KMS-11 (cell line): ENCODE results near the gene PTPRQ.
"Not testable (repeated sequence)": the region's sequence is repeated elsewhere in the genome, so short reads cannot be mapped to it uniquely, and the experiment has no call there.

Experiments
- H2AFZ ChIP-seq: fragments of 200-600 bp; sonication (generic); 2 replicates; pipeline ENCODE4 v1.6.1; 2016; ENCODE audit warnings: antibody characterized with exemption, mixed run types, low read depth
- H3K27ac ChIP-seq: fragments of 200-600 bp; sonication (generic); 2 replicates; pipeline ENCODE4 v1.6.1; 2016; ENCODE audit warnings: mild to moderate bottlenecking, mixed run types
- H3K27me3 ChIP-seq: fragments of 200-600 bp; sonication (generic); 2 replicates; pipeline ENCODE4 v1.6.1; 2017; ENCODE audit warnings: mild to moderate bottlenecking, low read depth, mixed run types, moderate library complexity; ENCODE audit not compliant: insufficient read depth
- H3K36me3 ChIP-seq: fragments of 200-600 bp; sonication (generic); 2 replicates; pipeline ENCODE4 v1.6.1; 2017; ENCODE audit warnings: mild to moderate bottlenecking, mixed run types; ENCODE audit not compliant: insufficient read depth
- H3K4me1 ChIP-seq: fragments of 200-600 bp; sonication (generic); 2 replicates; pipeline ENCODE4 v1.6.1; 2016; ENCODE audit warnings: mild to moderate bottlenecking, low read depth, mixed run types; ENCODE audit not compliant: poor library complexity, severe bottlenecking
- H3K4me2 ChIP-seq: fragments of 200-600 bp; sonication (generic); 2 replicates; pipeline ENCODE4 v1.7.0; 2016; ENCODE audit warnings: mild to moderate bottlenecking, mixed run types
- H3K4me3 ChIP-seq: fragments of 200-600 bp; sonication (generic); IDR thresholded peaks from 2 replicates; pipeline ENCODE4 v1.6.1; 2017; ENCODE audit warnings: low read depth, low read length, mixed read lengths; ENCODE audit not compliant: insufficient read depth
- H3K79me2 ChIP-seq: fragments of 200-600 bp; sonication (generic); 2 replicates; pipeline ENCODE4 v1.6.1; 2016; ENCODE audit warnings: low read depth, mixed run types; ENCODE audit not compliant: insufficient read depth
- H3K9ac ChIP-seq: fragments of 200-600 bp; sonication (generic); 2 replicates; pipeline ENCODE4 v1.6.1; 2016; ENCODE audit warnings: mild to moderate bottlenecking, mixed run types
- H4K20me1 ChIP-seq: fragments of 200-600 bp; sonication (generic); 2 replicates; pipeline ENCODE4 v1.6.1; 2016; ENCODE audit warnings: mild to moderate bottlenecking, mixed run types; ENCODE audit not compliant: insufficient read depth
- TF ChIP-seq, protein P1 (sequence below): fragments of 200-600 bp; sonication (generic); conservative IDR thresholded peaks from 2 replicates; pipeline ENCODE4 v1.6.1; 2017; ENCODE audit warnings: low read depth, mild to moderate bottlenecking, antibody characterized with exemption, low read length, moderate library complexity, mixed read lengths

The PTPRQ gene

DNA sequence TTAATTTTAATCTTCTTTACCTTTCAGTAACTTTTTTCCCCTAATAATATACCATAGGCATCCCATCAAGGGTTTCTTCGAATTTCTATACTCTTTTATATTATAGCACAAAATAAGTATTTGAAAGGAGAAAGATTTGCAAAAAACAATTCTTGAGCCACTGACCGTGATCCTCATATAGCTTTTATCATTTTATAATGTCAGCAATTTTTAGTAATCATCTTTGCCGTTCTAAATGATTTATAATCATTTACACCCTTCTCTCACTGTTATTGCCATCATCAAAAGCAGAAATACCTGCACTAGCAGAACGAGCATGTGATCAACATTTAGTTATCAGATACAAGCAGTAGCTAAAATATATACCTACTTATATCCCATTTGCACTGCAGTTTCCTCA lies 16.9 kb downstream of the PTPRQ start:
- H2AFZ ChIP-seq, result no peak overlapping the region
- no peak overlapping the region for H3K9ac ChIP-seq
- TF ChIP-seq, protein P1, sequence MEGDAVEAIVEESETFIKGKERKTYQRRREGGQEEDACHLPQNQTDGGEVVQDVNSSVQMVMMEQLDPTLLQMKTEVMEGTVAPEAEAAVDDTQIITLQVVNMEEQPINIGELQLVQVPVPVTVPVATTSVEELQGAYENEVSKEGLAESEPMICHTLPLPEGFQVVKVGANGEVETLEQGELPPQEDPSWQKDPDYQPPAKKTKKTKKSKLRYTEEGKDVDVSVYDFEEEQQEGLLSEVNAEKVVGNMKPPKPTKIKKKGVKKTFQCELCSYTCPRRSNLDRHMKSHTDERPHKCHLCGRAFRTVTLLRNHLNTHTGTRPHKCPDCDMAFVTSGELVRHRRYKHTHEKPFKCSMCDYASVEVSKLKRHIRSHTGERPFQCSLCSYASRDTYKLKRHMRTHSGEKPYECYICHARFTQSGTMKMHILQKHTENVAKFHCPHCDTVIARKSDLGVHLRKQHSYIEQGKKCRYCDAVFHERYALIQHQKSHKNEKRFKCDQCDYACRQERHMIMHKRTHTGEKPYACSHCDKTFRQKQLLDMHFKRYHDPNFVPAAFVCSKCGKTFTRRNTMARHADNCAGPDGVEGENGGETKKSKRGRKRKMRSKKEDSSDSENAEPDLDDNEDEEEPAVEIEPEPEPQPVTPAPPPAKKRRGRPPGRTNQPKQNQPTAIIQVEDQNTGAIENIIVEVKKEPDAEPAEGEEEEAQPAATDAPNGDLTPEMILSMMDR, result no peak
- H3K36me3 ChIP-seq, result no peaks in the 10 kb centered on the region
- H3K79me2 ChIP-seq, result no peaks in the 10 kb centered on the region
- H3K4me3 ChIP-seq, result no peak overlapping the region
- no peak overlapping the region for H3K27ac ChIP-seq
- no peaks in the 10 kb centered on the region for H3K27me3 ChIP-seq
- H3K4me2 ChIP-seq, result no peak overlapping the region
- H3K4me1 ChIP-seq, result no peaks in the 10 kb centered on the region
- no peaks in the 10 kb centered on the region for H4K20me1 ChIP-seq

GRCh38 chr12:80461851-80462250 lies 17.8 kb downstream of the PTPRQ start:
- not testable (repeated sequence) for H3K27ac ChIP-seq, H3K4me3 ChIP-seq, H2AFZ ChIP-seq, H3K27me3 ChIP-seq, H3K4me1 ChIP-seq, H3K36me3 ChIP-seq, H3K79me2 ChIP-seq, H3K9ac ChIP-seq, H3K4me2 ChIP-seq, H4K20me1 ChIP-seq

DNA sequence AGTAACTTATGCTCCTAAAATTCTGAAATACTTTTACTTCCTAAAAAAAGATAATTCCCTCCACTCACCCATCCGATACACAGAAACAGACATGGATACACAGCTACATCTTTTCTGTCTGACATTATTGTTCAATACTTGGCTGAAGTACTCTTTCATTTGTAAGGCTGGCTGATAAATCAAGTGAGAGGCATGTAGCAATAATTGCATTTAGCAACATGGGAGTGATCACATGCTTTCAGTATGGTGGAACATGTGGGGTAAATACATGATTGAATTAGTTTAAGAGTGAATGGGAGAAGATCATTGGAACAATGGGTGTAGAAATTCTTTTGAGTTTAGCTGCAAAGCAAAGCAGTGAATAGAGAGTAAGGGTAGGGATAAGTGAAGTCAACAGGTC lies 25.6 kb downstream of the PTPRQ start:
- Histone ChIP-seq H4K20me1 (no peaks in the 10 kb centered on the region), H3K9ac (no peak overlapping the region), H3K27ac (no peak overlapping the region), H3K4me1 (no peaks in the 10 kb centered on the region), H3K79me2 (no peaks in the 10 kb centered on the region), H3K4me3 (no peak overlapping the region), H3K27me3 (no peaks in the 10 kb centered on the region), H3K4me2 (no peak overlapping the region), H3K36me3 (no peaks in the 10 kb centered on the region), H2AFZ (no peak overlapping the region)
- TF ChIP-seq, protein P1, result no peak

GRCh38 chr12:80470403-80470802 lies 26.4 kb downstream of the PTPRQ start:
- Histone ChIP-seq H4K20me1 (no peaks in the 10 kb centered on the region), H3K27me3 (no peaks in the 10 kb centered on the region), H3K27ac (no peak overlapping the region), H3K36me3 (no peaks in the 10 kb centered on the region), H2AFZ (no peak overlapping the region), H3K9ac (no peak overlapping the region), H3K4me2 (no peak overlapping the region), H3K79me2 (no peaks in the 10 kb centered on the region), H3K4me1 (no peaks in the 10 kb centered on the region), H3K4me3 (no peak overlapping the region)
- TF ChIP-seq, protein P1, result no peak

- no peak overlapping the region for H3K4me2 ChIP-seq
- H3K4me3 ChIP-seq, result no peak overlapping the region
- H3K36me3 ChIP-seq, result no peaks in the 10 kb centered on the region
- TF ChIP-seq, protein P1, result no peak
- H3K9ac ChIP-seq, result no peak overlapping the region
- H4K20me1 ChIP-seq, result no peaks in the 10 kb centered on the region
- no peaks in the 10 kb centered on the region for H3K27me3 ChIP-seq
- H2AFZ ChIP-seq, result no peak overlapping the region
- H3K27ac ChIP-seq, result no peak overlapping the region
- no peaks in the 10 kb centered on the region for H3K79me2 ChIP-seq
- H3K4me1 ChIP-seq, result no peaks in the 10 kb centered on the region
Observed at GRCh38 chr12:80472236-80472635, 28.2 kb downstream of the PTPRQ start.
